Measurements from ENCODE around the gene YWHAB.

DNA sequence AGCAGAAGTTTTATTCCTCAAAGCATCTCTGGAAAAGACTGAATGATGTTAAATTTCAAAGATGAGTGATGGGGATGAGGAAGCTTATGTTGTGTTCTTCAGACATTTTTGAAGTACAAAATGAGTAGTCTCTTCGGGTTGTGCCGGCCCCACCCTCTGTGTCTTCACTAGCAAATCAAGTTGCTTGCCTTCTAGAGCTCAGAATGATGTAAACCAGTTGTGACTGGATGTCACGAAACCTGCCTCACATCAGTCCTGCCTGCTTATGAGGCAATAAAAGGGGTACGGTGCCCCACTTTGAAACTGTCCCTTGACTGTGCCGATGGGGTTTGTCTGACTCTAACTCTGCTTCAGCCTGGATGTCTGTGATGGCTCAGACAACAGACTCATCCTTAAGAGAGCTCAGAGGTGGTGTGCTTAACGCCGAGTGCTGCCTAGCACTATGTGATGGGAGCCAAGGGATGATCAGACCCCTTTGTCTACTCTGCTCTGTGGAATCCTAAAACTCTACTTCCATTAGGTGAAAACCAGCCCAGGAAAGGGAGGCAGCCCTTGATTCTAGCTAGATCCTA, 55.7 kb downstream of the YWHAB start:
- TF ChIP-seq, protein P1, sequence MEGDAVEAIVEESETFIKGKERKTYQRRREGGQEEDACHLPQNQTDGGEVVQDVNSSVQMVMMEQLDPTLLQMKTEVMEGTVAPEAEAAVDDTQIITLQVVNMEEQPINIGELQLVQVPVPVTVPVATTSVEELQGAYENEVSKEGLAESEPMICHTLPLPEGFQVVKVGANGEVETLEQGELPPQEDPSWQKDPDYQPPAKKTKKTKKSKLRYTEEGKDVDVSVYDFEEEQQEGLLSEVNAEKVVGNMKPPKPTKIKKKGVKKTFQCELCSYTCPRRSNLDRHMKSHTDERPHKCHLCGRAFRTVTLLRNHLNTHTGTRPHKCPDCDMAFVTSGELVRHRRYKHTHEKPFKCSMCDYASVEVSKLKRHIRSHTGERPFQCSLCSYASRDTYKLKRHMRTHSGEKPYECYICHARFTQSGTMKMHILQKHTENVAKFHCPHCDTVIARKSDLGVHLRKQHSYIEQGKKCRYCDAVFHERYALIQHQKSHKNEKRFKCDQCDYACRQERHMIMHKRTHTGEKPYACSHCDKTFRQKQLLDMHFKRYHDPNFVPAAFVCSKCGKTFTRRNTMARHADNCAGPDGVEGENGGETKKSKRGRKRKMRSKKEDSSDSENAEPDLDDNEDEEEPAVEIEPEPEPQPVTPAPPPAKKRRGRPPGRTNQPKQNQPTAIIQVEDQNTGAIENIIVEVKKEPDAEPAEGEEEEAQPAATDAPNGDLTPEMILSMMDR (IDR thresholded peaks at IDR 0.05; ENCODE audit: extremely low read depth in 1 of 2, insufficient read depth in 1 of 2, low read depth in 1 of 2, low read length in 2 of 2): no peak
- TF ChIP-seq POLR2AphosphoS5 (IDR thresholded peaks at IDR 0.05; ENCODE audit: insufficient read depth, low read depth, low read length) (no peak), JUN (IDR thresholded peaks at IDR 0.05; ENCODE audit: borderline replicate concordance, insufficient read depth, insufficient read length, low read depth) (no peak), POLR2A (IDR thresholded peaks at IDR 0.05; ENCODE audit: low read depth, low read length) (no peak), EZH2 (IDR thresholded peaks at IDR 0.05; ENCODE audit: borderline replicate concordance, low read depth, low read length, severe bottlenecking) (no peak), GATA2 (IDR thresholded peaks at IDR 0.05; ENCODE audit: insufficient read depth, insufficient read length, low read depth, low read length) (no peak), MYC (IDR thresholded peaks at IDR 0.05; ENCODE audit: low read depth, low read length) (no peak), FOS (IDR thresholded peaks at IDR 0.05; ENCODE audit: borderline replicate concordance, insufficient read depth, low read length) (no peak)
- TF ChIP-seq, protein P2, sequence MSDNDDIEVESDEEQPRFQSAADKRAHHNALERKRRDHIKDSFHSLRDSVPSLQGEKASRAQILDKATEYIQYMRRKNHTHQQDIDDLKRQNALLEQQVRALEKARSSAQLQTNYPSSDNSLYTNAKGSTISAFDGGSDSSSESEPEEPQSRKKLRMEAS (IDR thresholded peaks at IDR 0.05; ENCODE audit: insufficient read depth, insufficient read length): no peak
